ENCODE data around the gene RPA3.
"Not testable (repeated sequence)": the region's sequence is repeated elsewhere in the genome, so short reads cannot be mapped to it uniquely, and the experiment has no call there.

RPA3 gene

DNA sequence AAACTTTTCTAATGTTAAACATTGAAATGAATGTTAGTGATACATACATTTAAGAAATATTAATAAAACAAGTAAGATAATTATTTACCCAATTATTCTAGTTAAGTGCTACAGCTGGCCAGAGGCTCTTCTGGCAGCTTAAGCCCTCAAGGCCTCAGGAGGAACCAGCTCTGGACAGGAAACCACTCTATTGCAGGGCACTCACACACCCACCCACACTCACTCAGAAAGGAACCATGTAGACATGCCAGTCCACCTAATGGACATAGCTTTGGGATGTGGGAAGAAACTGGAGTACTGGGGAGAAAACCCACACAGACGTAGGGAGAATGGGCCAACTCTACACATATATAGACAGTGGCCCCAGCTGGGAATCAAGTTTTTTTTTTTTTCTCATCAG lies 49.7 kb downstream of the RPA3 start:
- H3K27ac ChIP-seq = no peak overlapping the region
- TF ChIP-seq, protein P1, sequence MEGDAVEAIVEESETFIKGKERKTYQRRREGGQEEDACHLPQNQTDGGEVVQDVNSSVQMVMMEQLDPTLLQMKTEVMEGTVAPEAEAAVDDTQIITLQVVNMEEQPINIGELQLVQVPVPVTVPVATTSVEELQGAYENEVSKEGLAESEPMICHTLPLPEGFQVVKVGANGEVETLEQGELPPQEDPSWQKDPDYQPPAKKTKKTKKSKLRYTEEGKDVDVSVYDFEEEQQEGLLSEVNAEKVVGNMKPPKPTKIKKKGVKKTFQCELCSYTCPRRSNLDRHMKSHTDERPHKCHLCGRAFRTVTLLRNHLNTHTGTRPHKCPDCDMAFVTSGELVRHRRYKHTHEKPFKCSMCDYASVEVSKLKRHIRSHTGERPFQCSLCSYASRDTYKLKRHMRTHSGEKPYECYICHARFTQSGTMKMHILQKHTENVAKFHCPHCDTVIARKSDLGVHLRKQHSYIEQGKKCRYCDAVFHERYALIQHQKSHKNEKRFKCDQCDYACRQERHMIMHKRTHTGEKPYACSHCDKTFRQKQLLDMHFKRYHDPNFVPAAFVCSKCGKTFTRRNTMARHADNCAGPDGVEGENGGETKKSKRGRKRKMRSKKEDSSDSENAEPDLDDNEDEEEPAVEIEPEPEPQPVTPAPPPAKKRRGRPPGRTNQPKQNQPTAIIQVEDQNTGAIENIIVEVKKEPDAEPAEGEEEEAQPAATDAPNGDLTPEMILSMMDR (conservative IDR thresholded peaks at IDR 0.05) = no peak

DNA sequence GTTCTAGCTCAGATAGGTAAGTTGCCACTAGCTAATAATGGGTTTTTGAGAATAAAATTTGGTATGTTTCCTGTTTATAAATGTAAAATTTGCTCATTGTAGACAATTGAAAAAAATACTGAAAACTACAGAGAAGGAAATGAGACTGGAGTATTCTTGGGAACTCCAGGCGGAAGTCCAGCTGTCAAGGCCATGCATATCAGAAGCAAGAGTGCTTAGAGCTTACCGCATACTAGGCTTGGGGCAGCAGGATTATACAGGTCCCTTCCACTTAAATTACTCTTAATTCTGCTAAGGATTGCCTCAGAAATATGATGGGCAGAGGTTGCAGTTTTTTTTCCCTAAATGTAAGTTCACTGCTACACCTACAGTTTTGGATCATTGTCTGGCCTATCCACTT lies 51.2 kb downstream of the RPA3 start:
- H3K27ac ChIP-seq = no peak overlapping the region
- TF ChIP-seq, protein P1 (conservative IDR thresholded peaks at IDR 0.05) = no peak

- TF ChIP-seq, protein P1 (conservative IDR thresholded peaks at IDR 0.05) = no peak
- no peak overlapping the region for H3K27ac ChIP-seq
These were observed 53.4 kb downstream of the RPA3 start for GRCh38 chr7:7665031-7665430.

GRCh38 chr7:7664291-7664690 lies 54.1 kb downstream of the RPA3 start:
- no peak overlapping the region for H3K27ac ChIP-seq
- TF ChIP-seq, protein P1 (conservative IDR thresholded peaks at IDR 0.05) = no peak

GRCh38 chr7:7662527-7662926 lies 55.9 kb downstream of the RPA3 start:
- TF ChIP-seq, protein P1 (conservative IDR thresholded peaks at IDR 0.05) = peak; percentile 70
- no peak overlapping the region for H3K27ac ChIP-seq

DNA sequence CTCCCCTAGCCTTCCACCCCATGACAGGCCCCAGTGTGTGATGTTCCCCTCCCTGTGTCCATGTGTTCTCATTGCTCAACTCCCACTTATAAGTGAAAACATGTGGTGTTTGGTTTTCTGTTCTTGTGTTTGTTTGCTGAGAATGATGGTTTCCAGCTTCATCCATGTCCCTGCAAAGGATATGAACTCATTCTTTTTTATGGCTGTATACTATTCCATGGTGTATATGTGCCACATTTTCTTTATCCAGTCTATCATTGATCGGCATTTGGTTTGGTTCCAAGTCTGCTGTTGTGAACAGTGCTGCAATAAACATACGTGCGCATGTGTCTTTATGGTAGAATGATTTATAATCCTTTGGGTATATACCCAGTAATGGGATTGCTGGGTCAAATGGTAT lies 61.9 kb downstream of the RPA3 start:
- H3K27ac ChIP-seq = not testable (repeated sequence)

DNA sequence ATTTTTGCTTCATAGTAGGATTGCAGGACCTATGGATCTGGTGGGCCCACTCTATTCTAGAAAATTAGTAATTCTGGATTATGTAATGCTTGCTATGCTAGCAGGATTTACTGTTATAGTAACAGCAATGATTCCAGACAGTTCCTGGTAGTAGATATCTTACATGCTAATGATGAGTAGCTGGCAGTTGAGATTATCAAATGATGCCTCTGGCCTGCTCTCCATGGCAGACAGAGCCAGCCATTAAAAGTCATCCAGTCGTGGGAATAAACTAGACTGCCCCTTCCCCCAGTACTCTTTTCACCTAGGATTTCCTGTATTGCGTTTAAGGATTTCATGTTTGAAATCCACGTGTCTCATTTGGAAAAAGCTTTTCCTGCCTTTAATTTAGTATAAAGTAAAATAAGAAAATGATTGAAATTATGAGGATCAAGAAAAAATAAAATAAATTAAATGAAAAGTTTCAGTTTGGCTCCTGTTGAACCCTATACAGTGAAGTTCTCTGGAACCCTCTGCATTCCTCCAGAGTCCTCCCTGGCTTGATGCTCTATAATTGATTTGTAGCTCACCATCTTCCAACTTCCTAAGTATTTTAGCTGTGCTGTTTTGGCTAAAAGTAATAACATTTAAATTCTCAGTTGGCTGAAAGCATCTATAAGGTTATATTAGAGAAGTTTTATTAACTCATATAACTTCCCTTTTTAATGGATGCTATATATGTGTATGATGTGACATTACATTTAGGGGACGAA lies 63.3 kb downstream of the RPA3 start:
- TF ChIP-seq, protein P1 (conservative IDR thresholded peaks at IDR 0.05) = no peak
- H3K27ac ChIP-seq = no peak overlapping the region

DNA sequence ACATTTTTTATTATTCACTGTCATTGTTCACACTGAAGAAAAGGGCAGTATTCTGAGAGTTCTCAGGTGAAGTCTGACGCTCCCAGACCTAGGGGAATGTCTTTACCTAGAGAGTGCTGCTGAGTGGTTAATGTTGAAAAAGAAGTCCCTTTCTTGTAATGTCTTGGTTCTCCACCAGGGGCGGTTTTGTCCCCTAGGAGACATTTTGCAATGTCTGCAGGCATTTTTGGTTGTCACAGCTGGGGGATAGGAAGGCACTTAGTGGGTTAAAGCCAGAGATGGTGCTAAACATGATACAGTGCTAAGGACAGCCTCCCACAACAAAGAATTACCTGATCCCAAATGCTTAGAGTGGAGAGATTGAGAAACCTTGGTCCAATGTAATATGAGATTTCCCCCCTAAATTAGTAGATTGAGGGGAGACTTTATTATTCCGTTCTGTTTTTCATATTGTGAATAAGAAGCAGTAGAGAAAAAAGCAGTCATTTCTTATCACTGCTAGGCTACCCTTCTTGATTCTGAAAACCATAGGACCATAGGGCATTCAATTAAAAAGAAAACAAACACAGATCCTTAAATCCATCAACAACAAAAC lies 64.7 kb downstream of the RPA3 start:
- TF ChIP-seq, protein P1 (conservative IDR thresholded peaks at IDR 0.05) = peak; percentile 34
- no peak overlapping the region for H3K27ac ChIP-seq

All from VCaP (cell line).